Progenitor cell of endocrine pancreas (in vitro differentiated cells): ENCODE measurements around the gene RNF11. TPM values are rescaled to one million over a fixed set of nuclear protein-coding genes. Genes with fewer than 3 reads are reported as not detected.
A peak's percentile ranks its signal among the peaks of the same experiment; 100 is the strongest.
"Not testable (repeated sequence)": the region's sequence is repeated elsewhere in the genome, so short reads cannot be mapped to it uniquely, and the experiment has no call there.

Experiments
- DNase-seq: peaks from one replicate; pipeline ENCODE4 v3.0.0; 2021; ENCODE audit warnings: low spot score; ENCODE audit not compliant: unreplicated experiment
- H3K27ac Mint-ChIP-seq: 2 replicates; pipeline ENCODE4 v1.8.0; 2021; ENCODE audit warnings: mild to moderate bottlenecking, moderate library complexity, mixed read lengths
- H3K27me3 Mint-ChIP-seq: 2 replicates; pipeline ENCODE4 v1.8.0; 2021; ENCODE audit warnings: mixed read lengths
- H3K36me3 Mint-ChIP-seq: 2 replicates; pipeline ENCODE4 v1.8.0; 2022; ENCODE audit warnings: mixed read lengths; ENCODE audit not compliant: insufficient read depth
- H3K4me1 Mint-ChIP-seq: 2 replicates; pipeline ENCODE4 v1.8.0; 2021; ENCODE audit warnings: low read depth, mixed read lengths
- H3K4me3 Mint-ChIP-seq: 2 replicates; pipeline ENCODE4 v1.8.0; 2021; ENCODE audit warnings: low read depth, mild to moderate bottlenecking, moderate library complexity, mixed read lengths
- H3K9me3 Mint-ChIP-seq: 2 replicates; pipeline ENCODE4 v1.8.0; 2021; ENCODE audit warnings: low read depth, mixed read lengths
- total RNA-seq: library from RNA; stranded (reverse); gene quantifications from 2 replicates; pipeline ENCODE4 v1.2.1, GENCODE V29; 2021
- TF ChIP-seq, protein P1 (sequence below): fragments of 200-600 bp; sonication (generic); IDR thresholded peaks from one replicate; pipeline ENCODE4 v1.5.0; 2021; ENCODE audit warnings: antibody characterized with exemption, mild to moderate bottlenecking; ENCODE audit not compliant: unreplicated experiment

RNF11 gene
- total RNA-seq, 1 donor from 2014 or later: 67.5 TPM

DNA sequence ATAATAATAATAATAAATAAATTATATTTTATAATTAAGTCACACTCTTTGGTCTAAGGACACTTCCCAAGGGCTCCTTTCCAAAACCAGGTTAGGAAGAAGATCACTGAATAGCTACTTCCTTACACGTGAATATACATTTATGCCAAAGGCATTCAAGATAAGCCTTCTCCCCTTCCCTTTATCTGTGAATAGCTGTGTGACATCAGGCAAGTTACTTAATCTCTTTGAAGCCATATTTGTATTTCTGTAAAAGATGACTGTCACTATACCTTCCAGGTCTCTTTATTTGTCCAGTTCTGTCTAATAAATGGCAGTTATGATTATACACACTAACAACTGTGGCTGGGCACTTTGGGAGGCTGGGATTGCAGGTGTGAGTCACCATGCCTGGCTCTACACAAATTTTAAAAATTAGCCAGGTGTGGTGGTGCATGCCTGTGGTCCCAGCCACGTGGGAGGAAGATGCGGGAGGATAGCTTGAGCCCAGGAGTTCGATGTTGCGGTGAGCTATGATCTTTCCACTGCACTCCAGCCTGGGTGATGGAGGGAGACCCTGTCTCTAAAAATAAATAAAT lies 5.5 kb upstream of the RNF11 start:
- Mint-ChIP-seq H3K27ac (no peak overlapping the region), H3K27me3 (peaks cover 6% of the 10 kb centered on the region), H3K4me3 (no peak overlapping the region), H3K4me1 (peaks cover 6% of the 10 kb centered on the region), H3K9me3 (no peaks in the 10 kb centered on the region), H3K36me3 (no peaks in the 10 kb centered on the region)
- no peak for DNase-seq
- TF ChIP-seq, protein P1, sequence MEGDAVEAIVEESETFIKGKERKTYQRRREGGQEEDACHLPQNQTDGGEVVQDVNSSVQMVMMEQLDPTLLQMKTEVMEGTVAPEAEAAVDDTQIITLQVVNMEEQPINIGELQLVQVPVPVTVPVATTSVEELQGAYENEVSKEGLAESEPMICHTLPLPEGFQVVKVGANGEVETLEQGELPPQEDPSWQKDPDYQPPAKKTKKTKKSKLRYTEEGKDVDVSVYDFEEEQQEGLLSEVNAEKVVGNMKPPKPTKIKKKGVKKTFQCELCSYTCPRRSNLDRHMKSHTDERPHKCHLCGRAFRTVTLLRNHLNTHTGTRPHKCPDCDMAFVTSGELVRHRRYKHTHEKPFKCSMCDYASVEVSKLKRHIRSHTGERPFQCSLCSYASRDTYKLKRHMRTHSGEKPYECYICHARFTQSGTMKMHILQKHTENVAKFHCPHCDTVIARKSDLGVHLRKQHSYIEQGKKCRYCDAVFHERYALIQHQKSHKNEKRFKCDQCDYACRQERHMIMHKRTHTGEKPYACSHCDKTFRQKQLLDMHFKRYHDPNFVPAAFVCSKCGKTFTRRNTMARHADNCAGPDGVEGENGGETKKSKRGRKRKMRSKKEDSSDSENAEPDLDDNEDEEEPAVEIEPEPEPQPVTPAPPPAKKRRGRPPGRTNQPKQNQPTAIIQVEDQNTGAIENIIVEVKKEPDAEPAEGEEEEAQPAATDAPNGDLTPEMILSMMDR: no peak

DNA sequence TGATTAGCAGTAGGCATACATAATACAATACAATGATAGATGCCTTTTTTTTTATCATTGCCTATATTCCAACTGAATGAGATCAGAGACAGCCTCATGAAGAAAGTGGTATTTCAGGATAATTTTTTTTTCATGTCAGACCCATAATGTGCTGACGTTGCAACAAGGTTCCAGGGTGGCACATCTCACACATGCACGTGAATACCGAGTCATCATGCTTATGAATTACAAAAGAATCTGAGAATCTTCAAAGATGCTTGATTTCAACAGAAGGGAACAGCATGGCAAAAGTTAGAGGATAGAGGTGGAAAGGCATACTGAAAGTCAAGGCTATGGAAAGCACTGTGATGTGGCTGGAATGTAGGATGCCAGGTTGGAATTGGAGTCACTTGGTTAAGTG lies 5.0 kb upstream of the RNF11 start:
- H3K4me3 Mint-ChIP-seq: no peak overlapping the region

DNA sequence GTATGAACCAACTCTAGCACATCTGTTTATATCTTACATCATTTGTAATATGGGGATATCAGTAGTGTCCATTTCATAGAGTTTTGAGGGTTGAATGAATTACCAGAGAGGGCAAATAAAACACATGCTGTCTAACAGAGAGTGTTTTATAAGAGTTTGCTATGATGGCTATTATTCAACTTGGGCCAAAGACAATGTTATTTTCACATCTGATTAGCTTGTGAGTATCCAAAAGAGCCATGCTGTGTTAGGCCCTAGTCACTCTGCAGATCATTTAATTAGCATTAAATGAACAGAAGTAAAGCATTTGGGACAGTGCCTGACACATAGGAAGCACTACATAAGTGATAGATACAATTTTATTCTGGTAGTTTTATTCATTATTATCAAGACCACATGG lies 4.2 kb upstream of the RNF11 start:
- H3K9me3 Mint-ChIP-seq: no peaks in the 10 kb centered on the region
- no peak overlapping the region for H3K27ac Mint-ChIP-seq
- TF ChIP-seq, protein P1: no peak
- H3K36me3 Mint-ChIP-seq: no peaks in the 10 kb centered on the region
- peaks cover 5% of the 10 kb centered on the region for H3K27me3 Mint-ChIP-seq
- peaks cover 10% of the 10 kb centered on the region for H3K4me1 Mint-ChIP-seq
- no peak overlapping the region for H3K4me3 Mint-ChIP-seq
- DNase-seq: no peak

More for the DNA sequence above, 5.0 kb upstream of the RNF11 start:
- DNase-seq: no peak
- no peaks in the 10 kb centered on the region for H3K9me3 Mint-ChIP-seq
- no peak overlapping the region for H3K27ac Mint-ChIP-seq
- TF ChIP-seq, protein P1: no peak
- H3K4me1 Mint-ChIP-seq: peaks cover 10% of the 10 kb centered on the region
- H3K27me3 Mint-ChIP-seq: peaks cover 6% of the 10 kb centered on the region
- no peaks in the 10 kb centered on the region for H3K36me3 Mint-ChIP-seq

DNA sequence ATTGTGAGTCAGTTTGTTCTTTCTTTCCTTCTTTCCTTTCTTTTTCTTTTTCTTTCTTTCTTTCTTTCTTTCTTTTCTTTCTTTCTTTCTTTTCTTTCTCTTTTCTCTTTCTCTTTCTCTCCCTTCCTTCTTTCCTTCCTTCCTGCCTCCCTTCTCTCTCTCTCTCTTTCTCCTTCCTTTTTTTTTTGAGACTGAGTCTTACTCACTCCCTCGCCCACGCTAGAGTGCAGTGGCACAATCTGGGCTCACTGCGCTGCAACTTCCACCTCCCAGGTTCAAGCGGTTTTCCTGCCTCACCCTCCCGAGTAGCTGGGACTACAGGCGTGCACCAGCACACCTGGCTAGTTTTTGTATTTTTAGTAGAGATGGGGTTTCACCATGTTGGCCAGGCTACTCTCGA lies 1.8 kb upstream of the RNF11 start:
- not testable (repeated sequence) for H3K4me3 Mint-ChIP-seq, H3K9me3 Mint-ChIP-seq, DNase-seq, H3K27me3 Mint-ChIP-seq, H3K36me3 Mint-ChIP-seq
- Mint-ChIP-seq H3K27ac (peak overlapping the region; percentile 63), H3K4me1 (peaks cover 10% of the 10 kb centered on the region)

DNA sequence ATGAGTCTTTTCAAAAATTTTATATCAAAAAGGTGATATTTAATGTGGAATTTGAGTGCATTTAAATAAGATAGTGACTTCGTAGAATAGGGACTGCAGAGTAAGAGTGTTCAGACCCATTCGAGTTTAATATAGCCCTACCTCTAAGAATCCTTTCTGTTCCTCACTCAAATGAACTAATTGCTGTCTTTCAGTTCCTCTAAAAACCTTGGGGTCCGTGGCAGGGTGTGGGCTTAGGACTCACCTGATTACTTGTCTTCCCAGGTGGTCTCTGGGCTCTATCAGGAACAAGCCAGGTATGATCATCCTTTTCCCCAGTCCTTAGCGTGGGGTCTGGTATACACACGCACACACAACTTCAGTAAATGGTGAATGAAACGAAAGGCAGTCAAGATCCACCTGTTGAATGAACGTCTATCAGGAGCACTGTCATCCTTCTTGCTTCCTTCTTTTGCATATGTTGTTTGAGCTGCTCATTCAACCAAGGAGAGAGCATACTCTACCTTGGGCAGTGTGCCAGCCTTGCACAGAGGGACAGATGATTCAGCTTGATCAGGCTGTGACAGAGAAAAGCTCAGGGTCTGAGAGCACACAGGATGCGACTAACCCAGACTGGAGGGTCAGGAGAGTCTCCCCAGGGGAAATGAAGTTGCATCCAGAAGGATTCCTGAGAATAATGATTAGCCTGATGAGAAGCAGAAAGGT lies 1.2 kb upstream of the RNF11 start:
- H3K27me3 Mint-ChIP-seq: peaks cover 3% of the 10 kb centered on the region

More for the DNA sequence above, 1.2 kb upstream of the RNF11 start:
- no peak for DNase-seq
- H3K9me3 Mint-ChIP-seq: no peaks in the 10 kb centered on the region
- peak overlapping the region; percentile 92 for H3K4me3 Mint-ChIP-seq
- TF ChIP-seq, protein P1: no peak
- H3K27ac Mint-ChIP-seq: peak overlapping the region; percentile 97
- H3K36me3 Mint-ChIP-seq: no peaks in the 10 kb centered on the region
- peaks cover 12% of the 10 kb centered on the region for H3K4me1 Mint-ChIP-seq
